22Rv1 (cell line): ENCODE measurements around the gene CRX.

Experiments
- CTCF ChIP-seq: fragments of 450-650 bp; IDR thresholded peaks from 2 replicates; pipeline ENCODE4 v1.5.1; 2017; ENCODE audit warnings: mild to moderate bottlenecking
- ZFX ChIP-seq: fragments of 450-650 bp; IDR thresholded peaks from 2 replicates; pipeline ENCODE4 v1.6.1; 2017; ENCODE audit warnings: antibody characterized with exemption, borderline replicate concordance

GRCh38 chr19:47778049-47778953, 43.4 kb upstream of the CRX start, which contains the start of gene SELENOW:
- TF ChIP-seq CTCF = no peak
- TF ChIP-seq ZFX = no peak
